ENCODE data around the gene EYS.

DNA sequence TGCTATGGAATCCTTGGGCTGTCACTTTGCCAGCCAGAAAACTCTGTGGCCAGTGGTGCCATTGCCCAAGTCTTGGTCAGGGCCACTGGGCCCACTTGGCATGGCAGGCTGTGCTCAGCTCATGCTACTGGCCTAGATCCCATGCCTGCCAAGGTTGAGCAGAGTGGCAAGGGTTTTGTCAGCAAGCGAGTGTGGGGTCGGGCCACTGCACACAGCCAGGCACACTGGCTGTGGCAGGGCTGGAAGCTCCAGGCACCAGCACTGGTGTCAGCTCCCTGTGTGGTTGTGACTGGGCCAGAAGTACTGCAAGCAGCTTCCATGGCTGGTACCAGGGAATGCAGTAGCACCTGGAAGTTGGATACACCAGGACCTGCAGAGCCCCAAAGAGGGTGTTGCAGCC, 846.8 kb downstream of the EYS start:
- TF ChIP-seq, protein P1, sequence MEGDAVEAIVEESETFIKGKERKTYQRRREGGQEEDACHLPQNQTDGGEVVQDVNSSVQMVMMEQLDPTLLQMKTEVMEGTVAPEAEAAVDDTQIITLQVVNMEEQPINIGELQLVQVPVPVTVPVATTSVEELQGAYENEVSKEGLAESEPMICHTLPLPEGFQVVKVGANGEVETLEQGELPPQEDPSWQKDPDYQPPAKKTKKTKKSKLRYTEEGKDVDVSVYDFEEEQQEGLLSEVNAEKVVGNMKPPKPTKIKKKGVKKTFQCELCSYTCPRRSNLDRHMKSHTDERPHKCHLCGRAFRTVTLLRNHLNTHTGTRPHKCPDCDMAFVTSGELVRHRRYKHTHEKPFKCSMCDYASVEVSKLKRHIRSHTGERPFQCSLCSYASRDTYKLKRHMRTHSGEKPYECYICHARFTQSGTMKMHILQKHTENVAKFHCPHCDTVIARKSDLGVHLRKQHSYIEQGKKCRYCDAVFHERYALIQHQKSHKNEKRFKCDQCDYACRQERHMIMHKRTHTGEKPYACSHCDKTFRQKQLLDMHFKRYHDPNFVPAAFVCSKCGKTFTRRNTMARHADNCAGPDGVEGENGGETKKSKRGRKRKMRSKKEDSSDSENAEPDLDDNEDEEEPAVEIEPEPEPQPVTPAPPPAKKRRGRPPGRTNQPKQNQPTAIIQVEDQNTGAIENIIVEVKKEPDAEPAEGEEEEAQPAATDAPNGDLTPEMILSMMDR (IDR thresholded peaks at IDR 0.05) = no peak
- TF ChIP-seq EP300 (IDR thresholded peaks at IDR 0.05) (no peak), POLR2AphosphoS5 (IDR thresholded peaks at IDR 0.05) (no peak)
